ENCODE results near the gene LRP2BP.
"Not testable (repeated sequence)": the region's sequence is repeated elsewhere in the genome, so short reads cannot be mapped to it uniquely, and the experiment has no call there.

LRP2BP gene

DNA sequence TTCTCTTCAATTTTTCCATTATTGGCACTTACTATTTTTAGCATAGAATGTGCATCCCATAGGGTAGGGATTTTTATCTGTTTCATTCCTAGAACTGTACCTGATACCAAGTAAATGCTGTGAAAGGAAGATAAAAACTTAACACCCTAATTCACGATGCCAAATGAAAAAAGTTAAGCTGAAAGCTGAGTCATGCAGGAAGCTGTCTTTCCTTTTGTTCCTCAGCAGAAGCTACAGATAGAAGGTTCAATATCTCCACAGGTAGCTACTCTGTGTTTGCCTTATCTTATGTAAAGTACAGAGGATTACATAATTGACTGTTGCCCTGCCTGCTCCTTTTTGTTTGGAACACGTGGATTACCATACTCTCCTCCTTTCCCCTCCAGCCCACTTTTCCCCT, 77.0 kb downstream of the LRP2BP start:
- no peak for DNase-seq

DNA sequence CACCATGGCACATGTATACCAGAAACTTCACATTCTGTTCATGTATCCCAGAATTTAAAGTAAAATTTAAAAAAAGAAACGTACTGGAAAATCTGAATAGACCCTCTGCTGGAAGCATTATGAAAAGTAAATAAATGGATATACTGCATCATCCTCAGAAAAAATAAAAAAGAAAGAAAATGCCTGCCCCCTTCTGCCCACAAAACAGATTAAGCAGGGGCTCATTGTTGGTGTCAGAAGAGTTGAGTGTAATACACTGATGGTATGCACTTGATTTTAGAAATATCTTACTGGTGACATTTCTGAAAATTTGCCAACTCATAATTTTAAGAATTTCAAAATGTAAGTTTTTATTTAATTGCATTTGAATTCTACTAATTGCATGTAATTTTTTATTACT, 77.8 kb downstream of the LRP2BP start:
- no peak for DNase-seq

DNA sequence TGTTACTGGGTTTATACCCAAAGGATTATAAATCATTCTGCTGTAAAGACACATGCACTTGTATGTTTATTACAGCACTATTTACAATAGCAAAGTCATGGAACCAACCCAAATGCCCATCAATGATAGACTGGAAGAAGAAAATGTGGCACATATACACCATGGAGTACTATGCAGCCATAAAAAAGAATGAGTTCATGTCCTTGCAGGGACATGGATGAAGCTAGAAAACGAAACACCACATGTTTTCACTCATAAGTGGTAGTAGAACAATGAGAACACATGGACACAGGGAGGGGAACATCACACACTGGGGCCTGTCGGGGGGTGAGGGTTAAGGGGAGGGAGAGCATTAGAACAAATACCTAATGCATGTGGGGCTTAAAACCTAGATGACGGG, 78.3 kb downstream of the LRP2BP start:
- DNase-seq = not testable (repeated sequence)
